ENCODE results near the gene ARRDC1.
"Not testable (repeated sequence)": the region's sequence is repeated elsewhere in the genome, so short reads cannot be mapped to it uniquely, and the experiment has no call there.

The ARRDC1 gene, protein sequence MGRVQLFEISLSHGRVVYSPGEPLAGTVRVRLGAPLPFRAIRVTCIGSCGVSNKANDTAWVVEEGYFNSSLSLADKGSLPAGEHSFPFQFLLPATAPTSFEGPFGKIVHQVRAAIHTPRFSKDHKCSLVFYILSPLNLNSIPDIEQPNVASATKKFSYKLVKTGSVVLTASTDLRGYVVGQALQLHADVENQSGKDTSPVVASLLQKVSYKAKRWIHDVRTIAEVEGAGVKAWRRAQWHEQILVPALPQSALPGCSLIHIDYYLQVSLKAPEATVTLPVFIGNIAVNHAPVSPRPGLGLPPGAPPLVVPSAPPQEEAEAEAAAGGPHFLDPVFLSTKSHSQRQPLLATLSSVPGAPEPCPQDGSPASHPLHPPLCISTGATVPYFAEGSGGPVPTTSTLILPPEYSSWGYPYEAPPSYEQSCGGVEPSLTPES

DNA sequence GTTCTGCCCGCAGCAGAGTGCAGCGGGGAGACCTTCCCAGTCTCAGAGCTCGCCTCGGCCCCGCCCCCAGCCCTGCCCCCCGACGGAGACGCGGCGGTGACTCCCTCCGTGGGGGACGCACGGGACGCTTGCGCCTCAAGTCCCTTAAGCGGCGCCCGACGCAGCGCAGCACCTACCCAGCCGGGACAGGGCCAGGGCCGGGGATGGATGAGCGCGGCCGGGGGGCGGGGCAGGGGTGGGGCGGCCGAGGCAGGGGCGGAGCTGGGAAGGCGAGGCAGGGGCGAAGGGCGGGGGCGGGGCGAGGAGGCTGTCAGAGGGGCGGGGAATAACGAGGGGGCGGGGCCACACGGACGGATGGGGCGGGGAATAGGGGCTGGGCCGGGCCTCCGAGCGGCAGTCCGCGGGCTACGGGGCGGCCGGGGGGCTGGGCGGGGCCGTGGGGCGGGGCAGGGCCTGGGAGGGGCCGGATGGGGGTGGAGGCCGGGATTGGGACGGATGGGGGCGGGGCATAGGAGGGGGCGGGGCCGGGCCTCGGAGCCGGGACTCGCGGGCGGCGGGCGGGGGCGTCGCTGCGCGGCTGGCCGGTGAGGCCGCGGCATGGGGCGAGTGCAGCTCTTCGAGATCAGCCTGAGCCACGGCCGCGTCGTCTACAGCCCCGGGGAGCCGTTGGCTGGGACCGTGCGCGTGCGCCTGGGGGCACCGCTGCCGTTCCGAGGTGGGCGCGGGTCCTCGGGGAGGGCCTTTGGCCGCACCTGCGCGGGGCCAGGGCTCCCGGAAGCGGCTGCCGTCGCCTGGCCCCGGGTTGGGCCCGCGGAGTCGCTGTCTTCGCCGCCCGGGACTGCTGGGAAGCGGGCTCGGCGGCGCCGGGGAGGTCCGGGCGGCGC, at the start of gene ARRDC1:
TSS of gene ARRDC1 (plus strand) at position 566 of the 884 bp plus-strand sequence. CDS start at position 598, 32 bp downstream.
- peak; percentile 93 for DNase-seq

DNA sequence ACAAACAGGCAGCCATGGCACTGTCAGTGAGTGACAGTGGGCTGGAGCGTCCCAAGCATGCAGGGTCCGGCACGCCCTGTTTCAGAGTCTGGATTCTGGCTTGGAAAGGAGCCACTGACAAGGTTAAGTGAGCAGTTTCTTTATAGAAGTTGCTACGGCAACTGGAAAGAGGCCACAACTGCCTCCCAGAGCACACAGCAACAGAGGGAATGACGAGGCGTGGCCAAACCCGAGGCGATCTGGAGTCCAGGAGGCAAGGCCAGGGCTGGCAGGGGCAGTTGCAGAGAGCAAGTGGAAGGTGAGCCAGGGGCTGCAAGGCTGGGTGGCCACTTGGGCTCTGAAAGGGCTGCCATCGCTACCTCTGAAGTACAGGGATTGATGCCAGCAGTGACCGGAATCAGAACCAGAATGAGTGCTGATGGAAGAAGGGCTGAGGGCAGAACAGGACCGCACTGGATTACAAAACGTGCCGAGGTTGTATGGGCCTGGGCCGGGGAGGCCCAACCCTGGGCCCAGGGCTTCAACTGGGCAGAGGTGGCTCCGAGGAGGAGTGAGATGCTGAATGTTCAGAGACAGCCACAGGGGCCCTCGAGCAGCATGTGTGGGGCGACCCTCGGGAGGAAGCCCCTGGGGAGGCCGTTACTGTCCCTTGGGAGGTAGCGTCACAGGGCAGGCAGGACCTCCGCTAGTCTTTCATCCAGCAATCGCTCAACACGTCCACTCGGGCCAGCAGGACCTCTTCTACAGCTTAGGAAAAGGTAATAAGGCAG, 49.2 kb upstream of the ARRDC1 start:
- no peak for DNase-seq

- no peak for DNase-seq
These were observed 47.4 kb upstream of the ARRDC1 start for GRCh38 chr9:137558127-137558526.

- no peak for DNase-seq
These were observed 41.4 kb upstream of the ARRDC1 start for GRCh38 chr9:137564134-137564533.

GRCh38 chr9:137564817-137565411, 40.6 kb upstream of the ARRDC1 start:
- no peak for DNase-seq

GRCh38 chr9:137568445-137568844, 37.0 kb upstream of the ARRDC1 start:
- DNase-seq: not testable (repeated sequence)

- DNase-seq: no peak
These were observed 35.8 kb upstream of the ARRDC1 start for GRCh38 chr9:137569609-137570203.

DNA sequence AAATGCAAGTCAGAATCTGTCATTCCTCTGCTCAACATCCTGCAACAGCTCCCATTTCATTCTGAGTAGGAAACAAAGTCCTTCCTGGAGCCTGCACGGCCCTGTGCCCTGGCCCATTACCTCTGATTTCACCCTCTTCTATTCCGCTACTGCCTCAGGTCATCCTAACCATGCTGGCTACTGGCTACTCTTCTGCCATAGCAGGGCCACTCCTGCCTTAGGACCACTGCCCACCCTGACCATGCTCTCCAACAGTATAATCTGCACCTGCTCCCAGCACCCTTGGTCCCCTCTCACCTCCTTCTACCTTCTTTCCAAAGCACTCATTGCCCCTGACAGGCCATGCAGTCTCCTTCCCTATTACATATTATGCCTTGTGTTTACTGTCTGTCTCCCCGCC, 34.9 kb upstream of the ARRDC1 start:
- DNase-seq: no peak

DNA sequence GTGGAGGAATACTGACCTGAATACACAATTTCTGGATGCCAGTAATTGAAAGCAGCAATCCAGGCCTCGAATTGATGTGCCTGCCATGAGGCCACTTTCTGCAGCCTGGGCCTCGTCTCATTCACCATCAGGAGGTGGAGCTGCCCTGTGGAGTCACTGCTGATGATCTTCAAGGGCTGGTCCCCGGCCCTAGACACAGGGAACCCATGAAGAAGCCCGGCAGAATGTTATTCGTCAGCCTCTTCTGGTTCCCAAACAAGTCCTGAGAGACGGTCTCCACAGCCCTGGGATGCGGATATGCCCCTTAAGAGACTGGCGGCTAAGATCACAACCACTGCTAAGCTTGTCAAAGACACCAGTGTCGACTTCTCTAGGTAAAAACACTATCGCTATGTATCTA, 31.3 kb upstream of the ARRDC1 start:
- no peak for DNase-seq

DNA sequence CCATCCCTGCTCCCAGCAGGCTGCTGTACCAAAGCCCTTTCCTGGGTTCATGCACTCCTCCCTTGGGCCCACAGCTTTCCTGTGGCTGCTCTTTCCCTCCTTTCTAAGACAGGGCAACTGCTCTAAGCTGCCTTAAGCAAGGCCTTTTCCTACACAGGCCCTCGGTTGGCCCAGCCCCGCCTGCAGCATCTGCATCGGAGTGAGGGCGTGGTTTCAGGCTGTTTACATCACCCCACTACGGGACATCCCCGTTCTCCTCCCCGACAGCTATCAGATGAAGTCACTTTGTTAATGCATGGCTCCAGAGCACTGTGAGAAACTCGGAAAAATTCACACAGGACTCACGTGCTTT, 30.1 kb upstream of the ARRDC1 start:
- no peak for DNase-seq

DNA sequence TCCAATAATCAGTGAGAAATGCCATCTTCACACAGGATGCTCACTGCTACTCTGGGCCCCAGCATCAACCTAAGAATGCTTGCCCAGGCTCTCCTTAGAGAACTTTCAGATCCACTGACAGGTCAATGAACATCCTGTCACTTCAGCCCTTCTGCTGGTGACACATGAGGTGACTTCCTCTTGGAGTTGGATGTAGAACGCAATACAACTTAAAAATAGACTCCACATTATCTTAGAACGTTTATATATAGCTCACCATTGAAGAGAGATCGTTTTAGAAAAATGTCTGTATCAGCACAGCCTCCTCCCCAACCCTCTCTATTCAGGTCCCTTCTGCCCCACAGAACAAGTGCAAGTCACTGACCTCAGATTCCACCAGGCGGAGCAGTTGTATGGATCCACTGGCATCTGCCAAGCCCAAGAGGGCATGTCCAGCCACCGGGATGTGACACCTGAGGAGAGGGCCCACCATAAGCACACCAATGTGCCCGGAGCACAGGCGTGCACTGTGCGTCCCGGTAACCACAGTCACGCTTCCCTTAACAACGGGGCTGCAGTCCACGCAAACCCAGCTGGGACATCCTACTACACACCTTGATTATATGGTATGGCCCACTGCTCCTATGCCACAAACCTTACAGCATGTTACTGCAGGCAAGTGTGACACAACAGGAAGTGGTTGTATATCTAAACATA, 29.6 kb upstream of the ARRDC1 start:
- DNase-seq: no peak

GRCh38 chr9:137578518-137579258, 26.8 kb upstream of the ARRDC1 start, which contains the start of gene DPH7:
TSS of gene DPH7 (minus strand) at chr9:137578925. CDS start at chr9:137578777, 148 bp downstream.
- peak; percentile 97 for DNase-seq

DNA sequence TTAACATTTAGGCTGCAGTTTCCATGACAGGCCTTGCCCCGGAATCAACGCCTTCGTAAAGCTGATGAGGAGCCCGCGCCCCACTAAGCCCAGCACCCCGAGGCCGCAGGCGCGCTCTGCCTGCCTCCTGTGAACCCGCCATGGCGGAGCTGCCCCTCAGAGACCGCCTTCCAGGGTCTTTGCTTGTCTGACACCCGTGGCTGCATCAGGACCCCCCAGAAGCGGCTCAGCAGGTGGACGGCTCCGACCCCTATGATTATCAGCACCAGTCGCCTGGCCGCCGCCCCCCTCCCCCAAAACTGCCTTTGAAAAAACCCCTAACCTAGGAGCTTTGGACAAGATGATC, 26.3 kb upstream of the ARRDC1 start:
- DNase-seq: no peak

GRCh38 chr9:137580209-137580953, 25.1 kb upstream of the ARRDC1 start:
- no peak for DNase-seq

- no peak for DNase-seq
These were observed 24.5 kb upstream of the ARRDC1 start for GRCh38 chr9:137580954-137581322.

- no peak for DNase-seq
These were observed 23.9 kb upstream of the ARRDC1 start for GRCh38 chr9:137581361-137582285.

DNA sequence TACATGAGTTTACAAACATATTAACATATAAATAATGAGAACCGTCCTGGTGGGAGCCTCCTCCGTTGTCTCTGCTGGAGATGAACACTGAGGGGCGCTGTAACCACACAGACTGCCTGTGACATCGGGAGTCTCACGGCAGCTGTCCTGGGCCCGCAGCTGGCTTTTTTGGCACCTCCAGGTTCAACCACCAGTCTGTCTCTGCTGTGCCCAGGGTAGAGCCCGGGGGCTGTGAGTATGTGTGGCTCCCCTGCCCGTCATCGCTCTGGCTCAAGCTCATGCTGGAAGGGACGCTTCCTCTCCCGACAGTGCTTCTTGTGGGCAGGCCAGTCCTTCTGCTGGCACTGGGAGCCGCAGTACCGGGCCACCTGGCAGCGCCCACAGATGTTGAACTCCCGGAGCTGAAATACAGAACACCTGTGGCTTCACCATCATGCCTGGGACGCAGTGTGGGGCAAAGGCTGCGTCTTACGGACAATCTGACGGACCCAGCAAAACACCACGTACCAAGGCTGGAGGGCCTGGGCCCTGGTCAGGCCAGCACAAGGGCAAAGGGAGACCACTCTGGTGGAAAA, 23.1 kb upstream of the ARRDC1 start:
- no peak for DNase-seq

GRCh38 chr9:137583347-137583746, 22.1 kb upstream of the ARRDC1 start:
- DNase-seq: no peak

- no peak for DNase-seq
These were observed 21.5 kb upstream of the ARRDC1 start for GRCh38 chr9:137583957-137584356.
